GM21390 (cell line): ENCODE data around the gene HEG1.

Experiments used
- ATAC-seq: cut with Tn5 transposase; IDR thresholded peaks from one replicate; pipeline ENCODE4 v1.9.1; 2021; ENCODE audit not compliant: unreplicated experiment

The HEG1 gene

DNA sequence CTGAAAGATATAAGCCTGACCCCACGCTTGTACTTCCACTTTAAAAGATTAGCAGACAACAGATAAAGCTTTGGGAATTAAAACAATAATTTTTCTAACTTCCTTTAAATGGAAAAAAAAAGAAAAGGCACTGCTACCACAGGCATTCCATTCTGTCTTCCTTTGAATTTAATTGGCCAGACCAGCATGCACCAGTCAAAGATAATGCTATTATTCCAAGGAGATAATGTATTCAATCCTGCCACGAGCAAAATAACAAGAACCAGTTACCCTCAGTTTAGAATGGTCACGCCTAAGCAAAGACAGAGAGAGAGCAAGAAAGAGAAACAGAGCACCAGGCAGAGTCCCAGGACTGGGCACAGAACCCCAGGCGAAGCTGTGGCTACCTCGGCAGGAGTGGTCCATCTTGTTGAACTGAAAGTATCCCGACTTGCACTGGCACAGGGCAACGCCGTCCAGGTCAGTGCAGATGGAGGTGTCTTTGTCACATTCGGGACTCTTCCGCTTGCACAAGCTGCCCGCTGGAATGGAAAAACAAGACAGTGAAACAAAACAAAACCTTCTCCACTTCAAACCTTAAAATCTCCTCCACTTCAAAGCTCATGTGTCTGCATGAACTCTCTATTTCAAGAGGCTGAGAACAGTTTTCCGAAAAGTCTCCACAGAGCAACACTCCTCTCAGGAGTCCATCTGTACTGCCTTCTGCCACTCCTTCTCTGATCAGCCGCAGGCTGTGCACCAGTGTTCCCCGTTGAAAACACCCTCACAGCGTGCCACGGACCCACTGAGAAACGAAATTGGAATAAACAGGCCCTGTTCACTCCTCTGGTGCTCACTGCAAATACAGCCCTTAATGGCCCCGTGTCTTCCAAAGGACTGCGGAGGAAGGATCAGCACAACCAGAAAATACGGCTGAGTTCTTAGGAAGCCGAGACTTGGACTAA, 58.2 kb downstream of the HEG1 start:
- no peak for ATAC-seq

GRCh38 chr3:124995460-124995994, 60.3 kb downstream of the HEG1 start:
- no peak for ATAC-seq

- no peak for ATAC-seq
Measured at GRCh38 chr3:124993466-124993865, 62.3 kb downstream of the HEG1 start.

DNA sequence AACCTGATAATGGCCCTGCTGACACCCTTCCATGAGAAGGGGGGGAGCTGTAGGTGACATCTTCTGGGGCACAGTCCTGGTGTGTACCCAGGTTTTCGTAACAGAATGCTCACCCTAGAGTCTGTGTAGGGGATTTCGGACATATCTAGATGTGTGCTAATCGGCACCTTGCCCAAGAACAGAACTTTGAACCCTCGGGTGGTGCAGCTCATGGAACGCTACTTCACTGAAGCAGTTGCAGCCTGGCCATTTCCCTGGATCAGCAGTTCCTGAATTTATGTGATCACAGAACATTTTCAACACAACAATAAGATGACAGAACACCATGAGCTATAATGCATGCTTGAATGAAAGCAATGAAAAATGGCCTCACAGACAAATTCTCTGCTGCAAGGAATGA, 63.8 kb downstream of the HEG1 start:
- ATAC-seq = no peak

- no peak for ATAC-seq
Measured at GRCh38 chr3:124986192-124987143, 69.3 kb downstream of the HEG1 start.

DNA sequence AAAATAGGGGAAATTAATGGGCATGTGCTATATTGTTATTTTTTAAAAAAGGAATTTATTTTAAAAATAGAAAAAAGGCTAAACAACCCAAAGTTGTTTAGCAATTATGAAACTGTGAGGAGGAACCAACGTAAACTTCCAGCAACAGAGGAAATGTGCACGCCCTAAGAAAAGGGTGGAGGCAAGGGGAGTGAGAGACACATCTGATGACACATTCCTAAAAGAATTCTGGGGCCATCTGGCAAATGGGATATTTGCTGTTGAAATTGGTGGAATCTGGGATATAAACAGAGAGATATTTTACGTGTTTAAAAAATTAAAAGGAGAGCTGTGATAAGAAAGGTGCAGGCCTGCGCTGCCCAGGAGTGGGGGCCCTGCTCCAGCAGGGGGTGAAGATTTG, 70.4 kb downstream of the HEG1 start:
- ATAC-seq = no peak

DNA sequence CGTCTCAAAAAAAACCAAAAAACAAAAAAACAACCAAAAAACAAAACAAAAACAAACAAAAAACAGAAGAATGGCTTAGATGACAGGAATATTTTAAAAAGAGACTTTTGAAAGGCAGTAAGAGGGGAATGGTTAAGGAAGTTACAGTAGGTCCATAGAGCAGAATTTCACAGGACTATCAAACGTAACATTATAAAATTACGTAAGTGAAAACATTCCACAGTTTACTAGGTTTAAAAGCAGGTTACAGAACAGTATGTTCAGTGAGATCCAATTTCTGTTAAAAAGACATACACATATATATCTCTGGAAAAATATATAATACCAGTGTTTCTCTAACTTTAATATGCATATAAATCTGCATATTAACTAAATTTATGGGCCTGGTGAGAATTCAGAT, 71.0 kb downstream of the HEG1 start:
- no peak for ATAC-seq

DNA sequence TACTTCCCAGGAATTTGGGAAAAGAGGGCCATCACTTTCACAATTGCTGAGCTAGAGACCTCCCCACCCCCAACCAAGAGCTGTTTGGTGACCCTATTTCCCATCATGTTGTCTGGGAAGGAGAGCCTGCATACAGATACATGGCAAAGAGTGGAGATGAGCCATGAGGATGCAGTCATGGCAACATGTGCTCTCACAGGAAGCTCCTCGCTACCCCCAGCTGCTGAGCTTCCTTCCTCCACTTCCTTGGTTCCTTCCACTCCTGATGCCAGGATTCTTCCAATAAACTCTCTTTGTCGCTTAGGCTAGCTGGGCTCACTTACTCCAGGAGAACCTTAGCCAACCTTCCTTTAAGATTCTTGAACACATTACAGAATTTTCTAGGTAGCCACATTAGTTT, 72.9 kb downstream of the HEG1 start:
- ATAC-seq = no peak

DNA sequence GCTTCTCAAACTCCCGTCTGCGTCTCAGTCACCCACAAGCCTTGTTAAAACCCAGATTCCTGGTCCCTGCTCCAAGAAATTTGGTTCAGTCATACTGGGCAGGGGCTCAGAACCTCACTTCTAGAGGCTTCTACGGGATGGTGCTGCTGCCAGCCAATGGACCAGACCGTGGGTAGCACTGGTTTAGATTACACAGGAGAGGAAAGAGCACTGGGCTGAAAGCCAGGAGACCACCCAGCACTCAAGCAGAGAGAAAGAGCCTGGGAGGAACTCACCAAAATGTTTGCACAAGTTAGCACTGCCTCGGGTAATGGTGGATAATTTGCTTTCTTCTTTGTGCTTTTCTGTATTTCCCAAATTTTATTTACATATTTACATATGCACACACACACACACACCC, 74.3 kb downstream of the HEG1 start:
- no peak for ATAC-seq

DNA sequence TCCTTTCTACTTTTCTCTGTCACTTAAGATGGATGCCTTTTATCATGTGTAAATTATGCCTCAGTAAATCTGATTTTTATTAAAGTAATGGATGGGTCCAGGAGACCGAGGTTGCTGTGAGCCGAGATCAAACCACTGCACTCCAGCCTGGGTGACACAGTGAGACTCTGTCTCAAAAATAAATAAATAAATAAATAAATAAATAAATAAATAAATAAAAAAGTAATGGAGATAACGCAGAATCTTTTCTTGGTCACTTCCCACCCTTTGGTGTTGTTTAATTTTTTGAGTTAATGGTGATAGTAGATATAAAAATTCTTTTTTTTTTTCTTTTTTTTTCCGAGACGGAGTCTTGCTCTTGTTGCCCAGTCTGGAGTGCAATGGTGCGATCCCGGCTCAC, 77.2 kb downstream of the HEG1 start:
- ATAC-seq = no peak

DNA sequence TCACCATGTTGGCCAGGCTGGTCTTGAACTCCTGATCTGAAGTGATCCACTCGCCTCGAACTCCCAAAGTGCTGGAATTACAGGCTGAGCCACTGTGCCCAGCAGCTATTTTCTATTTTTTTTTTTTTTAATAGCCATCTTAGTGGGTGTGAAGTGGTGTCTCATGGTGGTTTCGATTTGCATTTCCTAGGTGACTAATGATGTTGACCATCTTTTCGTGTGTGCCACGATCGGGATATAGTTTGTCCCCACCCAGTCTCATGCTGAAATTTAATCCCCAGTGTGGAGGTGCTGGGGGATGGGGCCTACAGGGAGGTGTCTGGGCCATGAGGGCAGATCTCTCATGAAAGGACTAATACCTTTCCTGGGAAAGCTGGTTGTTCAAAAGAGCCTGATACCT, 79.4 kb downstream of the HEG1 start:
- no peak for ATAC-seq

DNA sequence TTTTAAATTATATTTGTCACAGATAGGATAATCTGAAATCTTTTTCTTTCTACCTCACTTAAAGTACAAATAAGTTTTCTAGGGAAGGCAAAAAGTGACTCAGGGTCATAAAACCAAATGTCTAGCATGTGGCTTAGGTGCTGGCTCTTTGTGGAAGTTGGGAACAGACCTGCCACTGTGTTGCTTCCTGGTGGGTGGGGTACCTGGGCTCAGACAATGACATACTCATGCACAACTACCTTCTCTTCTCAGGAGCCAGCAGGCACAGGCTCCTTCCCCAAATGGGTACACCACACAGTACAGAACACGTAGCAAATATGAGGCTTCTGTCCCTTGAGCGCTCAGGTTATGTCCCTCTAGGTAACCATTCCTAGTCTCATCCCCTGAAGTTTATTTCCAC, 81.1 kb downstream of the HEG1 start:
- no peak for ATAC-seq

DNA sequence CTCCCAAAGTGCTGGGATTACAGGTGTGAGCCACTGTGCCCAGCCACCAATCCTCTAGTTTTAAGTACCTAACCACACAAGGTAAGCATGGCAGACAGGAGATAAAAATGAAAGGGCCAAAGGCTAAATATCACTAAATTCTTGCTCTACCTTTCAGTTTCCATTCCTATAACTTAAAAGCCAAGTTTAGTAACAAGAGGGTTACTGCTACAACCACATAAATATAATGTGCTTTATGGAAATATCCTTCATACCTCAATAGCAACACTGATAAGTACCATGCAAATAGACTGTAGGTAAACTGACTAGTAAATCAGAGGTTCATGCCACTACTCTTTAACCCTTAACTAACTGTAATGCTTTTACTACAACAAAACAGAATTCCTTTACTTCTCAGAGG, 82.5 kb downstream of the HEG1 start:
- ATAC-seq = no peak

DNA sequence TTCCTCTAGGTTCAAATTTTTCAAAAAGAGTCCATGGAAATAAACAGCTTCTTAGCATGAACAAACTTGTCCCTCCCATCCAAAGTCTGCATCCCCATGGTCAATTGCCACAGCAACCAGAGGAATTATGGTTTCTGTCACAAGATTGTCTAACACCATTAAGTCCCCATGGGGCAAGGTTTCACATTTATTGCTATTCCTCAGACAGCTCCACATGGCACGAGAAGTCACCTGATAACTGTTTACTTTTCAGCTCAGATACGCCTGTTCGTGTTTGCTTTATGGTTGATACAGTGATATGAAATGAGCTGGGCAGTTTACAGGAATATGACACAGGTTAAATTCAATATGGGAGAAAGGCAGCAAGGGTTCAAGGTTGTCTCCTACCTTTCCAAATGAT, 83.3 kb downstream of the HEG1 start:
- no peak for ATAC-seq

DNA sequence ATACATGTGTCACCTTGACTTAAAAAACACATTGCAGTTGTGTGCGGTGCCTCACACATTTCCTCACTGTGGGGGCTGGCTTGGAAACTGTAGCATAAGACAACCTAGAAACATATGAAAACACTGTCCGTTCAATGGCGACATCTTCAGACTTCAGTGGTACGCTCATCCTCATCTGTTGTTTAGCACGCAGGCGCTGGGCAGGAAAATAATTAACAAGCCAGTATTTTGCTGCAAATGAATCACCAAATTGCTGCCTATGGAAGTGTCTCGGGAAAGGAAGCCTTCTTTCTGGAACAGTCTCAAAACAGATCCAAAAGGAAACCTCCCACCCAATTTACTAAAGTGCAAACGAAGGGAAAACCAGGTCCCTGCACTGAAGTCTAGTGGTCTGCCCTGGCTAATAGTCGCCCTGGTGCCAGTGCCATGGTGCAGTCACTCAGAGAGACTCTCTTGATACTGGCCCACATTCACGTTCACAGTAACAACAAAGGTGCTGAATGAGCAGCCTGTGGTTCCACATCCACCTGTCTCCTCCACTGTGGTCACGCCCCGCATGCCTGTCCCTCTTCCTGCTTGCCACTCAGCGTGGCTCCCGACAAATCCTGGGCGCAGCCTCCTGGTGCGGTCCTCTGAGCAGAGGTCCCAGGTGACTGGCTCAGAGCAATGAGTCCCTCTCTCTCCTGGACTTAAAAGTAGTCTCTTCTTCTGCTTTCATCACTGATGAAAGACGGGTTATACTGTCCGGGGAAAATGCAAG, 85.7 kb downstream of the HEG1 start:
- no peak for ATAC-seq

GRCh38 chr3:124969190-124969589, 86.6 kb downstream of the HEG1 start:
- no peak for ATAC-seq

DNA sequence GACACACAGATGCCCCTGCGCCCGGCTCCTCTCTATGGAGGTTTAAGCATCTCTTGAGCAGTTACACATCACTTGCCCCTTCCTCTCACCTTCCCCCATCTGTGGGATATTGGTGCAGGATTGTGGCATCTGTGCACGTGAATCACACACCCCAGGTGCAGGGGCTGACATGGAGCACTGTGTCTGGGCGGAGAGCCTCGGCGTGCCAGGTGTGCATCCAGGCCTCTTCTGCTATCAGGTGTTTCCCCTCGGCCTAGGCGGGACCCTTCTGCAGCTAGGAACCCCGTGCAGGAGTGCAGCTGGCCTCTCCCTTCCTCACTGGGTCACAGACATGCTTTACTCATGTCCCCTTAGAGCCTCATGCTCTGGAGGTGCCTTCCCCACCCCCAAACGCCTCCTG, 87.8 kb downstream of the HEG1 start:
- ATAC-seq = no peak

DNA sequence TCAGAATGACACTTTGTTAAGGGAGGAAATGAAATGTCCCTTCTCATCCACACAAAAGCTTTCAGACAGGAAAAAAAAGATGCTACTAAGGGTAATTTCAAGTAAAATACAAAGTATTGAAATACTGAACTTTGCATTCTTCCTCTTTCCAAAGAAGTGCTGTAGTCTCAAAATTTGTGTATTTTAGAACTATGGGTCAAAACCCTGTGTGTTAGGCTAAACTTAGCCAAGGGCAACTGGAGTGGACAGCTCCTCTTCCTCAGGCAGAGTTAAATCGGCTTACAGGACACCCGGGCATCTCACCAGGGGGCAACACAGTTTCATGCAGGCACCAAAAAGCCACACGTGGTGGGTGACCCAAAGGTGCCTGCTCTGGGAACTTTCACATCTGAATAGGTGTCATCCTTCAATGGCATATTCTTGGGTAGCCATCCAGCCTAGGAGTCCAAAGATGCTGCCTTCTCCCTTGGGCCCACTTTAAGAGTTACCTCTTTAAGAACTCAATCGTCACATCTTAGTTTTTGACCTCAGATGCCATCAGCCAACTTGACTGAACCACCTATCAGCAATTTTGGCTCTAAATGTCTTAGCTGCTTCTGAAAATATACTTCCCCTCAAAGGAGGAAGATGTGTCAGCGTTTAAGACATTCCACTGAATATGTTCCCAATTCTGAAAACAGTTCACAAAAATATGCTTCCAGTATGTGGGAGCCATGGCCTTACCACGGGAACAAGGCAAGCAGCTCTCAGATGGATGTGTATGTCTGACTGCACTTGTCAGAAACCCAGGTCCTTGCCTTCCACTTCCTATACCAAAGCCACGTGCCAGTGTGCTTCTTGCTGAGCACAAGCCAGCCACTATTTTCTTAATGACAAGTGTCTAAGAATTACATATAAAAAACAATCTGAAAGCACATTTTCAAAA, 89.0 kb downstream of the HEG1 start:
- ATAC-seq = no peak

- ATAC-seq = no peak
Measured at GRCh38 chr3:124965413-124965812, 90.4 kb downstream of the HEG1 start.

- ATAC-seq = no peak
Measured at GRCh38 chr3:124964387-124964786, 91.4 kb downstream of the HEG1 start.
